ENCODE results near the gene GPC2.

DNA sequence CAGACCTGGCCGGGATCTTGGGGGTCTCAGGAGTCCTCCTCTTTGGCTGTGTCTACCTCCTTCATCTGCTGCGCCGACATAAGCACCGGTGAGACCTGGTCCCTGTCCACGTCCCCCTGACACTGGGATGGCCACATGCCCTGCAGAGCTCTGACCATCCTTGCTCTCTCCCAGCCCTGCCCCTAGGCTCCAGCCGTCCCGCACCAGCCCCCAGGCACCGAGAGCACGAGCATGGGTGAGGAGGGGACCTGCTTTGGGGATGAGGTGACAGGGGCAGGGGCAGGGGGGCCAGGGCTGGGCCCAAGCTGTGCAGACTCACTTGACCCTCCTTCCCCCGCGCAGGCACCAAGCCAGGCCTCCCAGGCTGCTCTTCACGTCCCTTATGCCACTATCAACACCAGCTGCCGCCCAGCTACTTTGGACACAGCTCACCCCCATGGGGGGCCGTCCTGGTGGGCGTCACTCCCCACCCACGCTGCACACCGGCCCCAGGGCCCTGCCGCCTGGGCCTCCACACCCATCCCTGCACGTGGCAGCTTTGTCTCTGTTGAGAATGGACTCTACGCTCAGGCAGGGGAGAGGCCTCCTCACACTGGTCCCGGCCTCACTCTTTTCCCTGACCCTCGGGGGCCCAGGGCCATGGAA lies 43.5 kb upstream of the GPC2 start:
- no peak for TF ChIP-seq EZH2 (optimal IDR thresholded peaks at IDR 0.05; ENCODE audit: low read depth, low read length)
- TF ChIP-seq, protein P1, sequence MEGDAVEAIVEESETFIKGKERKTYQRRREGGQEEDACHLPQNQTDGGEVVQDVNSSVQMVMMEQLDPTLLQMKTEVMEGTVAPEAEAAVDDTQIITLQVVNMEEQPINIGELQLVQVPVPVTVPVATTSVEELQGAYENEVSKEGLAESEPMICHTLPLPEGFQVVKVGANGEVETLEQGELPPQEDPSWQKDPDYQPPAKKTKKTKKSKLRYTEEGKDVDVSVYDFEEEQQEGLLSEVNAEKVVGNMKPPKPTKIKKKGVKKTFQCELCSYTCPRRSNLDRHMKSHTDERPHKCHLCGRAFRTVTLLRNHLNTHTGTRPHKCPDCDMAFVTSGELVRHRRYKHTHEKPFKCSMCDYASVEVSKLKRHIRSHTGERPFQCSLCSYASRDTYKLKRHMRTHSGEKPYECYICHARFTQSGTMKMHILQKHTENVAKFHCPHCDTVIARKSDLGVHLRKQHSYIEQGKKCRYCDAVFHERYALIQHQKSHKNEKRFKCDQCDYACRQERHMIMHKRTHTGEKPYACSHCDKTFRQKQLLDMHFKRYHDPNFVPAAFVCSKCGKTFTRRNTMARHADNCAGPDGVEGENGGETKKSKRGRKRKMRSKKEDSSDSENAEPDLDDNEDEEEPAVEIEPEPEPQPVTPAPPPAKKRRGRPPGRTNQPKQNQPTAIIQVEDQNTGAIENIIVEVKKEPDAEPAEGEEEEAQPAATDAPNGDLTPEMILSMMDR (IDR thresholded peaks at IDR 0.05; ENCODE audit: low read length), result no peak
- TF ChIP-seq EZH2phosphoT487 (IDR thresholded peaks at IDR 0.05; ENCODE audit: low read length), result no peak
